WTC11 (cell line): Measurements from ENCODE around the gene ZC3H12D.
A peak's percentile ranks its signal among the peaks of the same experiment; 100 is the strongest.

ENCODE experiments used
- CBFB ChIP-seq: sonication (generic); formaldehyde crosslinking; IDR thresholded peaks from 2 replicates; pipeline ENCODE4 v1.8.1; 2022; ENCODE audit warnings: mild to moderate bottlenecking, low read depth, missing genetic modification reagents
- CTCF ChIP-seq: fragments of 200-600 bp; IDR thresholded peaks from 2 replicates; pipeline ENCODE4 v1.8.0; 2022; ENCODE audit warnings: antibody characterized with exemption
- E2F4 ChIP-seq: sonication (generic); formaldehyde crosslinking; IDR thresholded peaks from 2 replicates; pipeline ENCODE4 v1.8.1; 2022; ENCODE audit warnings: low read depth, mild to moderate bottlenecking, moderate library complexity, missing genetic modification reagents, borderline replicate concordance
- FOXJ3 ChIP-seq: sonication (generic); formaldehyde crosslinking; IDR thresholded peaks from 2 replicates; pipeline ENCODE4 v1.9.0; 2021; ENCODE audit warnings: missing genetic modification reagents, mild to moderate bottlenecking, borderline replicate concordance
- GABPB1 ChIP-seq: sonication (generic); formaldehyde crosslinking; IDR thresholded peaks from 2 replicates; pipeline ENCODE4 v1.8.1; 2023; ENCODE audit warnings: mild to moderate bottlenecking, missing genetic modification reagents
- IRF2 ChIP-seq: sonication (generic); formaldehyde crosslinking; IDR thresholded peaks from 2 replicates; pipeline ENCODE4 v1.8.0; 2022; ENCODE audit warnings: low read depth, missing genetic modification reagents, borderline replicate concordance
- NR3C1 ChIP-seq: sonication (generic); formaldehyde crosslinking; conservative IDR thresholded peaks from 2 replicates; pipeline ENCODE4 v1.8.1; 2023; ENCODE audit warnings: low read depth, mild to moderate bottlenecking, missing genetic modification reagents
- PRRX2 ChIP-seq: fragments of 250-450 bp; sonication (Bioruptor Pico); IDR thresholded peaks from 2 replicates; pipeline ENCODE4 v1.8.0; 2021; ENCODE audit warnings: mild to moderate bottlenecking
- ZNF396 ChIP-seq: fragments of 250-450 bp; sonication (Bioruptor Pico); IDR thresholded peaks from 2 replicates; pipeline ENCODE4 v1.8.0; 2021; ENCODE audit warnings: mild to moderate bottlenecking, moderate library complexity, borderline replicate concordance
- ZNF671 ChIP-seq: fragments of 250-450 bp; sonication (Bioruptor Pico); IDR thresholded peaks from 2 replicates; pipeline ENCODE4 v1.8.0; 2021; ENCODE audit warnings: mild to moderate bottlenecking
- TF ChIP-seq, protein P1 (sequence below): sonication (generic); formaldehyde crosslinking; IDR thresholded peaks from 2 replicates; pipeline ENCODE4 v1.8.1; 2023; ENCODE audit warnings: mild to moderate bottlenecking, missing genetic modification reagents

DNA sequence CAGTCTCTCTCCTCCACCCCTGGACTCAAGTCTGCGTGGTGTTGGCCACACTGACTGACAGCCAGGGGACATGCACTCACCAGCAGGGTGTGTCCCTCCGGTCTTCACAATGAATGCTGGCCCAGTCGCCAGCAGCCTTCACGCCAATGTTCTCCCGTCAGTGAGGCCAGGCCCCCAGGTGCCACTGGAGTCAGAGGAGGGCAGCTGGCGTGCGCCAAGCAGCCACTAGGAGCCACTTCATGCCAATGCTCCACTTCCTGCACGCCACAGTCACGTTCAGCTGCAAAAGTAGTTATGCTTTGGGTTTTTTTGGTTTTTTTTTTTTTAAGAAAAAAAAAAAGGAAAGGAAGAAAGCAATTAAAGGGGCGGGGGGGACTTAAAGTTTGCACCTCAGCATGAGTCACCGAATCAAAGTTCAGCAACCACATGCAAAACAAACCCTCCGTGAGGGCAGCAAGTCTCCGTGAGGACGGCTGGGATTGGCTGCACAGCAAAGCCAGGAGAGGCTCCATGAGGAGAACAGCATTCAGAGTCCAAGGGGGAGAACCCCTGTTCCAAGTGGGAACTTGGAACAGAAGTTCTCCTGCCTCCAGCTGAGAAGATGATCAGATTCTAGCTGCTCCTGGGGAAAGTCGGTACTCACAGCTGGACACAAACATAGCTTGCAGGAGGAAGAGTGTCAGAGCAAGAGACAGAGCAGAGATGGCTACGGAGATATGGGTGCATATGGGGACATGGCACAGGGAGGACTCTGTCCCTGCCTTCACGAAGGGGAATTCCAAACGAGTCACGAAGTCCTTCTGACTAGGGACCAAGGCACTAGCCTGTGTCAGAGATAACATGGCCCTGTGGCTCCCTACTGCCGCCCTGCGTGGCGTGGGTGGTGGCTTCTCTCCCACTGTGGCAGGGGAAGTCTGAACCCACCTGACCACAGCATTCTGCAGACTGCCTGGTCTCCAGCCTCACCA lies at the start of gene ZC3H12D:
- TF ChIP-seq E2F4, result no peak
- TF ChIP-seq IRF2 (CRISPR knock-in tag), result no peak
- TF ChIP-seq CTCF, result no peak
- no peak for TF ChIP-seq ZNF396 (CRISPR knock-in tag)
- TF ChIP-seq ZNF671 (CRISPR knock-in tag), result no peak
- no peak for TF ChIP-seq CBFB (CRISPR knock-in tag)
- peak; percentile 17; the same call in 1 of the 2 replicates for TF ChIP-seq GABPB1
- no peak for TF ChIP-seq NR3C1 (CRISPR knock-in tag)
- TF ChIP-seq, protein P1, sequence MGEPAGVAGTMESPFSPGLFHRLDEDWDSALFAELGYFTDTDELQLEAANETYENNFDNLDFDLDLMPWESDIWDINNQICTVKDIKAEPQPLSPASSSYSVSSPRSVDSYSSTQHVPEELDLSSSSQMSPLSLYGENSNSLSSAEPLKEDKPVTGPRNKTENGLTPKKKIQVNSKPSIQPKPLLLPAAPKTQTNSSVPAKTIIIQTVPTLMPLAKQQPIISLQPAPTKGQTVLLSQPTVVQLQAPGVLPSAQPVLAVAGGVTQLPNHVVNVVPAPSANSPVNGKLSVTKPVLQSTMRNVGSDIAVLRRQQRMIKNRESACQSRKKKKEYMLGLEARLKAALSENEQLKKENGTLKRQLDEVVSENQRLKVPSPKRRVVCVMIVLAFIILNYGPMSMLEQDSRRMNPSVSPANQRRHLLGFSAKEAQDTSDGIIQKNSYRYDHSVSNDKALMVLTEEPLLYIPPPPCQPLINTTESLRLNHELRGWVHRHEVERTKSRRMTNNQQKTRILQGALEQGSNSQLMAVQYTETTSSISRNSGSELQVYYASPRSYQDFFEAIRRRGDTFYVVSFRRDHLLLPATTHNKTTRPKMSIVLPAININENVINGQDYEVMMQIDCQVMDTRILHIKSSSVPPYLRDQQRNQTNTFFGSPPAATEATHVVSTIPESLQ, result no peak
- TF ChIP-seq FOXJ3, result no peak
- TF ChIP-seq PRRX2 (CRISPR knock-in tag), result no peak
